HG03354 (cell line): ENCODE measurements around the gene PLPPR4.
"Not testable (repeated sequence)": the region's sequence is repeated elsewhere in the genome, so short reads cannot be mapped to it uniquely, and the experiment has no call there.

Experiments
- ATAC-seq: cut with Tn5 transposase; IDR thresholded peaks from one replicate; pipeline ENCODE4 v1.9.1; 2021; ENCODE audit warnings: mild to moderate bottlenecking; ENCODE audit not compliant: unreplicated experiment, poor library complexity, severe bottlenecking

The PLPPR4 gene, protein sequence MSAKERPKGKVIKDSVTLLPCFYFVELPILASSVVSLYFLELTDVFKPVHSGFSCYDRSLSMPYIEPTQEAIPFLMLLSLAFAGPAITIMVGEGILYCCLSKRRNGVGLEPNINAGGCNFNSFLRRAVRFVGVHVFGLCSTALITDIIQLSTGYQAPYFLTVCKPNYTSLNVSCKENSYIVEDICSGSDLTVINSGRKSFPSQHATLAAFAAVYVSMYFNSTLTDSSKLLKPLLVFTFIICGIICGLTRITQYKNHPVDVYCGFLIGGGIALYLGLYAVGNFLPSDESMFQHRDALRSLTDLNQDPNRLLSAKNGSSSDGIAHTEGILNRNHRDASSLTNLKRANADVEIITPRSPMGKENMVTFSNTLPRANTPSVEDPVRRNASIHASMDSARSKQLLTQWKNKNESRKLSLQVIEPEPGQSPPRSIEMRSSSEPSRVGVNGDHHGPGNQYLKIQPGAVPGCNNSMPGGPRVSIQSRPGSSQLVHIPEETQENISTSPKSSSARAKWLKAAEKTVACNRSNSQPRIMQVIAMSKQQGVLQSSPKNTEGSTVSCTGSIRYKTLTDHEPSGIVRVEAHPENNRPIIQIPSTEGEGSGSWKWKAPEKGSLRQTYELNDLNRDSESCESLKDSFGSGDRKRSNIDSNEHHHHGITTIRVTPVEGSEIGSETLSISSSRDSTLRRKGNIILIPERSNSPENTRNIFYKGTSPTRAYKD

DNA sequence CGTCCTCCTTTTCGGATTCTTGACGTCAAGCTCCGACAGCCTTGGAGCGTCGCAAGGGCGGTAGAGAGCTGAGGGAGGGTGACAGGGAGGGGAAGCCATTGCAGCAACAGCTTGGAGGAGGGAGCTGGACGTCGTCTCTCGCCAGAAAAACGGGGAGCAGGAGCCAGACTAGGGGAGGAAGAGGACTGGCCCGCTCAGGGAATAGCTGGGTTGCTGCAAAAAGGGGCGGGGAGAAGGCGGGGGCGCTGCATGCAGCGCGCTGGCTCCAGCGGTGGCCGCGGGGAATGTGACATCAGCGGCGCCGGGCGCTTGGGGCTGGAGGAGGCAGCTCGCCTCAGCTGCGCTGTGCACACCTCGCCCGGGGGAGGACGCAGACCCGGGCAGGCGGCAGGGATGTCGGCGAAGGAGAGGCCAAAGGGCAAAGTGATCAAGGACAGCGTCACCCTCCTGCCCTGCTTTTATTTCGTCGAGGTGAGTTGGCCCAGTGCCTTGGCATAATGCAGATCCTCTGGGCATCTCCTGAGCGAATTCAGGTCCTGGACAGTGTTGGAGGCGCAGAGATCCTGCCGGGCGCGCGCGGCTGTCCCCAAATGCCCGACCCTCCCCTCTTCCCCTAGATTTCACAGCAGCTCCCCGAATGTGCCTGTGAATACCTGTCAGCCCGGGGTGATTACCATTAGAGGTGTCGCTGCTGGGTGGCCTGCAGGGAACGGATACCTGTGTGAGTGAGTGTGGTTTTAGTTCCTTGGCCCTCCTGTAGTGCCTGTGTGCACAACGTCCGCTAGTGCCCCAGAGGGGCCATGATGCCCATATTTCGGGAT, at the start of gene PLPPR4:
Gene PLPPR4 (plus strand): TSS at position 292 of the 821 bp plus-strand sequence. CDS start 102 bp downstream, at position 394.
- no peak for ATAC-seq

DNA sequence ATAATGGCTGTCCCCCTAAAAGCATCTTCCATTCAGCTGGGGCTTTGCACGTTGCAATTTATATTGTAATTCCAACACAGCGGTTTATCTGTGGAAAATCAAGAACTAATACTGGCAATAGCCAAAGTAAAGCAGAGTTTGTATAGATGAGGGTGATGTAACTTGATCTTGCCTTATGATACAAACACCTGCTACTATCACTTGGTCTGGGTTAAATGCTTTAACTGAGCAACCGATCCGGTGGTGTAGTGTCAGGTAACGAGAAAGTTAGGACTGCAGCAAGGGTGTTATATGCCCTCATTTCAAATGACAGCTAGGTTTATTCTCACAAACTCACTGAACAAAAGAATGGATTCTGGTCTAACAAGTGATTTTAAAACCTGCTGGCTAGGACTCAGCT, 47.3 kb upstream of the PLPPR4 start:
- ATAC-seq, result no peak

DNA sequence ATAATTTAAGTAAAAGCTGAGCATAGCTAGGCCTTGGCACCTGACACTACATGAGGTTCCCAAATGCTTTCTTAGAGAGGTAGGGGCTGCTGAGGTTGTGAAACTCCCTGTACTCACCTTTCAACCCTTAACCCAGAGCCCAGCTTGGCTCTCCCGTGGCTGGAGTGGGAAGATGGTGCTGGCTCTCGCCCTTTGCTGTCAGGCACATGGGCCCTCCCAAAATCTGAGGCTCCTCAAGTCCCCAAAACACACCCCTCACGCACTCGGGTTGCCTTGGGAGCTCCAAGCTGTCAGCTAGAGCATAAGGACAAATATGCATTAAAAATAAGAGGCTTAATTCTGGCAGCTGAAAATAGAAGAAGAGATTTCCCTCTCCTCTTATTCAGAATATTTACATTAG, 46.7 kb upstream of the PLPPR4 start:
- ATAC-seq, result no peak

GRCh38 chr1:99218572-99218971, 45.7 kb upstream of the PLPPR4 start:
- peak; percentile 35 for ATAC-seq

DNA sequence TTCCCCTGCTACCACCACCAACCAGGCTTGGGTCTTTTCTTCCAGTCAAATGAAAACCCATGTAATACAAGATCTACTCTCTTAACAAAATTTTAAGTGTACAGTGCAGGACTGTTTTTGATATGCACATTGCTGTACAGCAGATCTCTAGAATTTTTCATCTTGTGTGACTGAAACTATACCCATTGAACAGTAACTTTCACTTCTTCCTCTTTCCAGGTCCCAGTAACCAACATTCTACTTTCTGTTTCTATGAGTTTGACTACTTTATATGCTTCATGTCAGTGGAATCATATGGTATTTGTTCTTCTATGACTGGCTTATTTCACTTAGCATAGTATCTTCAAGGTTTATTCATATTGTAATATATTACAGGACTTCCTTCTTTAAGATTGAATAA, 45.3 kb upstream of the PLPPR4 start:
- peak; percentile 91 for ATAC-seq

GRCh38 chr1:99227056-99227897, 37.0 kb upstream of the PLPPR4 start:
- ATAC-seq, result no peak

DNA sequence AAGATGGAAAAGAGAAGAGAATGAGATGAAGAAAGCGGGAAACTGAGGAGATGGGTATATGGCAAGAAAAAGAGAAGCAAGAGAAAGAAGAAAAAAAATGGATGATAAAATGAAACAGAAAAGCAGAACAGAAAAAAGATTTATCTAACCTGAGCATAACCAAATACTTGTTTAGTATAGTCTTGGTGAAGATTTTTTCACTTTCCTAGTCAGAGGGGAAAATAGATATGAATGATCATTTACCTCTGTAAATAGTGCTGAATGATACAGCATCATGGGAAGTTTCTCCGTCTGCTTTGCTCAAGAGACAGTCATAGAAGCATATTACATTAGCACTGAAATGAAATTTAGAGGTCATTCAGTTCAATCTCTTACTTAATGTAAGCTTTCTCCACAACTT, 36.1 kb upstream of the PLPPR4 start:
- peak; percentile 64 for ATAC-seq

GRCh38 chr1:99229122-99229521, 35.2 kb upstream of the PLPPR4 start:
- no peak for ATAC-seq

- no peak for ATAC-seq
Measured at GRCh38 chr1:99230695-99231094, 33.6 kb upstream of the PLPPR4 start.

DNA sequence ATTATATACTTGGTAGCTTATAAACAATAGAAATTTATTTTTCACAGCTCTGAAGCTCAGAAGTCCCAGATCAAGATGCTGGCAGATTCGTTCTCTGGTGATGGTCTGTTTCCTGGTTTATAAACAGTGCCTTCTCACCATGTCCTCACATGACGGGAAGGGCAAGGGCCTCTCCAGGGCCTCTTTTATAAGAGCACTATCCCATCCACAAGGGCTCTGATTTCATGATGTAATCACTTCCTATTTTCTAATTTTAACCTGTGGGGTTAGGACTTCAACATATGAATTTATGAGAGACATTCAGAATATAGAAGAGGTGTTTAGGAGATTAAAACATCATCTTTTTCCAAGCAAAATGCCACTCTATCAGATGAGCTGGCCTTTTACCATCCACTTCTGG, 32.1 kb upstream of the PLPPR4 start:
- ATAC-seq, result no peak

DNA sequence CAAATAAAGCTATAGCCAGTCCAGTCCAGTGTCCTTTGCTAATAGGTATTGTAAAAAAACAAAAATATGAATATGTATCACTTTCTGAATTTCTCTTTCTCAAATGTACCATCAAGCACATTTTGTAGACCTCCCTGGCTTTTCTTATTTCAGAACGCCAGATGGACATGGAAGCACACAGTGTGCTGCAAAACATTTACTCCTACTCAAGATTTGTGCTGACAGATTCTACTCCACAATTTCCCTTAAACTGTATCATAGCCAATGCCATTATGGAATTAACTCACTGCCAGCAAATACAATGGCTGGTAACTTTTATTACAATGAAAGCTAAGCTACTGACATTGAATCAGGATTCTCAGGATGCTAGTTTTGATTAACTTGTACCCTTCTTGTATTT, 30.8 kb upstream of the PLPPR4 start:
- no peak for ATAC-seq

DNA sequence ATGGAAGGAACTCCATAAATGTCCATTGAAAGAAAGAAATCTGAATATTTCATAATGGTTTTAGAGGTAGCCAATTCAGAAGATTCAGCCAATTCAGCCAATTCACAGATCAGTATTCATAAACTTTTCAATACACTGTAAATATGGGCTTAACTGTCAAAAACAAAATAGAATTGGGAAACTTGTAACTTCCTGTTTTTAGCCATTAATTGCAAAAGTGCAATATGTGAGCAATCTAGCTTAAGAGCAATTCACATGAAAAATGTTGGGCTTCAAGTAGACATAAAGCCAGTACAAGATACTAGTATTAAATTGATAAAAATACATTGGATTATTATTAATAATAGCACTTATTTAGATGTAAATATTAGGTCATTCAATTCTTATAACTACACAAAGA, 27.5 kb upstream of the PLPPR4 start:
- no peak for ATAC-seq

GRCh38 chr1:99239690-99240089, 24.6 kb upstream of the PLPPR4 start:
- ATAC-seq, result no peak

DNA sequence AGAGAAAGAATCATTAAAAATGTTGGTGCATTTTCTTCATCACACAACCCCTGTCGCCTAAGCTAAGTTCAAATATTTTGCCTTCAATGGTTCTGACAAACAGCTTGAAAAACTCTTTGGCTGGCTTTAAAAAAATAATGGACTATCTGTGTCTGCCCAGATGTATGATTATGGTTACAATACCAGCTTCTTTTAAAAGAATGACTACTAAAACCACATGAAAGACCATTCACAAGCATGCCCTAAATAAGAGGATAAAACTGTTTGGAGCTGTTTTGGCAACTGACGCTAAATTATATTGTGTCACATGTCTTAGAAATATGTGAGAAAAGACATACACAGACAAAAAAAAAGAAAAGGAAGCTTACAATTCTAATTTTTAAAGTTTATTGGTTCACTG, 23.7 kb upstream of the PLPPR4 start:
- ATAC-seq, result no peak

GRCh38 chr1:99246152-99246551, 18.1 kb upstream of the PLPPR4 start:
- no peak for ATAC-seq

DNA sequence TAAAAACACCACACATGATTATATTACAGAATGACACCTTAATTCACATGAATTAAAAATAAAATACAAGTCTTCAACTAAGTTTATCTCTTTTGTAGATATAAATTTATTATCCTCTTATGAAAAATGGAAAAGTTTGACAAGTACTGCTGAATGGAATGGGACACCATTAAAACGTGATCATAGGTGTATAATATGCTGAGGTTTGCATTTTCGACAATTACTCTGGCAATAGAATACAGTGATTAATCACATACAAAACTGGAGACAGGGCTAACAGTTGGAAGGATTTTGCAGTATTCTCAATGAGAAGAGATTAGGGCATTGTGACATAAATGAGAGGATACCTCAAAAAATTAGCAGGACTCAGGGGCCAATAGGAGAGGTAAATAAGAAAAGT, 17.1 kb upstream of the PLPPR4 start:
- ATAC-seq, result no peak

DNA sequence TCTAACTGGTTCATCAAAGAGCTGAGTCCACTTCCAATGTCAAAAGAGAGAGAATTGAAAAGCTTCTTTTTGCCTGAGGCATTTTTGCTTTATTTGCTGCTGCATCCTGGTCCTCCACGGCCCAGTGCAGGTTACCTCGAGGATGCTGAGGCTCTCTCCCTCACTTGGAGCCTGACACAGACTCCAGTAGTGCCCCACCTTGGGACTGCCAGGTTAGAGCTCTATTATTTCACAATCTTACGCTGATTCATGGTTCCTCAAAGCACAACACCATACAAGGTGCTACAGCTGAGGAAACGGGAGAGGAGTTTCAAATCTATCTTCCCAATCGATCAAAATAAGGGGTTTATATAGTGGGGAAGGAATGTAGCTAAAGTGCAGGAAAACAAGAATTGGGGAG, 13.6 kb upstream of the PLPPR4 start:
- ATAC-seq, result no peak

DNA sequence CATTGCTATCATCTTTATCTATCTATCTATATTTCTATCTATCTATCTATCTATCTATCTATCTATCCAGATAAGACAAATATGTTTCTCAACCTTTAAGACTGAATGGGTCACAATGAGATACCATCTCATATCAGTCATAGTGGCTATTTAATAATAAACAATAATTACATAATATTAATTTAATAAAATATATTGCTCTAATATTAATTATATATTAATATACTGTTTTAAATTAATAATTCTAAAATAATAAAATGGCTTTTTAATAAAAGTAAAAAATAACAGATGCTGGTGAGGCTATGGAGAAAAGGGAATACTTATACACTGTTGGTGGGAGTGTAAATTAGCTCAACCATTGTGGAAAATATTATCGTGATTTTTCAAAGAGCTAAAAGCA, 13.0 kb upstream of the PLPPR4 start:
- no peak for ATAC-seq

DNA sequence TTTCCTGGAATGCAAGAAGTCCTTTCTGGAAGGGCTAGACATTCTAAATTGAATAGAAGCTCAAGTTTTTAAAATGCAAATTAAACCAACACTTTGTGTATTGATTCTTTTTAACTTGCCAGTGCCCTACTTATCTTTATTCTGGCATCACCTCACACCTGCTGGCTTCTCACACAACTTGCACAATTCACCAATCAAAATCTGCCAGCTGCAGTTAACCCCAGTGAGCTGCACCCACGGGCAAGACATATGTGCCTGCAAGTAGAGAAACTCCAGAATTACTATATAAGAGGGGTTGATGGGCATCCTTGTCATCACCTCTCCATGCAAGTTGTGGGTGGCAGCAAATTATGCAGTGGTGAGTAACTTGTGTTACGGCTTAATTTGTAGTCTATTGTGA, 11.7 kb upstream of the PLPPR4 start:
- no peak for ATAC-seq

GRCh38 chr1:99260402-99260801, 3.9 kb upstream of the PLPPR4 start:
- ATAC-seq, result not testable (repeated sequence)
